Prostate gland (tissue), 2 donors: ENCODE results near the gene TRIM10. TPM values are rescaled to one million over a fixed set of nuclear protein-coding genes. Genes with fewer than 3 reads are reported as not detected.

Source experiments
- DNase-seq: peaks from one replicate; pipeline ENCODE4 v3.0.0-alpha.2; 2019; ENCODE audit warnings: low spot score
- H3K27ac ChIP-seq, 2 donors: fragments of 200-600 bp; sonication (generic); 2 replicates each; pipeline ENCODE4 v1.5.1; 2017 to 2019
- H3K27me3 ChIP-seq: fragments of 200-600 bp; sonication (generic); replicated peaks from 2 replicates; pipeline ENCODE4 v1.5.1; 2019; ENCODE audit not compliant: insufficient read depth
- H3K36me3 ChIP-seq, 2 donors: fragments of 200-600 bp; sonication (generic); 1 replicate in 1 of 2; 2 replicates in 1 of 2; pipeline versions ENCODE4 v1.5.1 to v1.8.1; 2017 to 2019
- H3K4me1 ChIP-seq: fragments of 200-600 bp; sonication (generic); replicated peaks from 2 replicates; pipeline ENCODE4 v1.5.1; 2019
- H3K4me3 ChIP-seq, 2 donors: fragments of 200-600 bp; sonication (generic); 2 replicates each; pipeline ENCODE4 v1.5.1; 2017 to 2019
- H3K9me3 ChIP-seq: fragments of 200-600 bp; sonication (generic); 2 replicates; pipeline ENCODE4 v1.5.1; 2017
- POLR2A ChIP-seq: fragments of 450-650 bp; IDR thresholded peaks from one replicate; pipeline ENCODE4 v1.6.1; 2016; ENCODE audit warnings: antibody characterized with exemption, mild to moderate bottlenecking
- POLR2AphosphoS5 ChIP-seq: sonication (generic); formaldehyde crosslinking; IDR thresholded peaks from one replicate; pipeline ENCODE4 v1.6.1; 2017; ENCODE audit warnings: antibody characterized with exemption
- WGBS: methylation state at CpG from one replicate; pipeline ENCODE4 v1.1.5; 2018; 5-methylcytosine and 5-hydroxymethylcytosine counted together
- intact Hi-C: fragments of 100-400 bp; cut with DNase I; formaldehyde crosslinking; loops from one replicate; pipeline ENCODE4 v1.14.2; 2022
- total RNA-seq, 2 donors: library from RNA; depleted of rRNA; stranded (reverse); fragments of >200 nt; gene quantifications; one replicate each; pipeline ENCODE4 v1.1.0, GENCODE V29; 2016
- TF ChIP-seq, protein P1 (sequence below), 4 experiments: fragments of 200-600 bp in 2 of 4; fragments of 450-650 bp in 2 of 4; sonication (generic) in 2 of 4; IDR thresholded peaks; 1 replicate in 3 of 4; 2 replicates in 1 of 4; pipeline ENCODE4 v1.5.1; 2016 to 2019; ENCODE audit warnings: antibody characterized with exemption in 4 of 4, mild to moderate bottlenecking in 2 of 4, moderate library complexity in 2 of 4

Gene TRIM10
- total RNA-seq, 2 donors from 2014 or later, result not detected

DNA sequence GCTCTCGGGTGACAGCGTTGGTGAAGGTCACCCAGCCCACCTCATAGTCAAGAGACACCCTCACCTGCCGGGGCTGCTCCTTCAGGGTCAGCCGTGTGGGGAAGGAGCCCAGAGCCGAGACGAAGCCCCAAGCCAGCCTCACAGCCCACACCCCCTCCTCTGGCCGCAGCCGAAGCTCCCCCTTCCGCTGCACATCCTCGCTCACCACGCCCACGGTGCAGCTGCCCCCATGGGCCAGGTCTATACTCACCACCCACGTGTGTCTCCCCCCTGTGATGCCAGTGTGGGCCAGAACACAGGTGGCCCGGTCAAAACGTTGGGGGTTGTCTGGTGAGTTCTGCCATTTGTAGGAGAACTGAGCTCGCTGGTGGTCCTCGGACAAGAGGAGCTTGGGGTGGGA lies 7.0 kb downstream of the TRIM10 start:
- Histone ChIP-seq H3K9me3 (no peaks in the 10 kb centered on the region), H3K4me3 (no peak overlapping the region), H3K4me1 (no peaks in the 10 kb centered on the region), H3K27ac (no peak overlapping the region), H3K27me3 (no peaks in the 10 kb centered on the region), H3K36me3 (no peaks in the 10 kb centered on the region)
- intact Hi-C loops, result no loop called here
- DNase-seq, result no peak
- 81% methylated on average over 17 of the region's 17 CpGs for WGBS
- TF ChIP-seq, protein P1, sequence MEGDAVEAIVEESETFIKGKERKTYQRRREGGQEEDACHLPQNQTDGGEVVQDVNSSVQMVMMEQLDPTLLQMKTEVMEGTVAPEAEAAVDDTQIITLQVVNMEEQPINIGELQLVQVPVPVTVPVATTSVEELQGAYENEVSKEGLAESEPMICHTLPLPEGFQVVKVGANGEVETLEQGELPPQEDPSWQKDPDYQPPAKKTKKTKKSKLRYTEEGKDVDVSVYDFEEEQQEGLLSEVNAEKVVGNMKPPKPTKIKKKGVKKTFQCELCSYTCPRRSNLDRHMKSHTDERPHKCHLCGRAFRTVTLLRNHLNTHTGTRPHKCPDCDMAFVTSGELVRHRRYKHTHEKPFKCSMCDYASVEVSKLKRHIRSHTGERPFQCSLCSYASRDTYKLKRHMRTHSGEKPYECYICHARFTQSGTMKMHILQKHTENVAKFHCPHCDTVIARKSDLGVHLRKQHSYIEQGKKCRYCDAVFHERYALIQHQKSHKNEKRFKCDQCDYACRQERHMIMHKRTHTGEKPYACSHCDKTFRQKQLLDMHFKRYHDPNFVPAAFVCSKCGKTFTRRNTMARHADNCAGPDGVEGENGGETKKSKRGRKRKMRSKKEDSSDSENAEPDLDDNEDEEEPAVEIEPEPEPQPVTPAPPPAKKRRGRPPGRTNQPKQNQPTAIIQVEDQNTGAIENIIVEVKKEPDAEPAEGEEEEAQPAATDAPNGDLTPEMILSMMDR (IDR thresholded peaks at IDR 0.05), result no peak
- TF ChIP-seq POLR2AphosphoS5, result no peak
- no peak for TF ChIP-seq POLR2A

DNA sequence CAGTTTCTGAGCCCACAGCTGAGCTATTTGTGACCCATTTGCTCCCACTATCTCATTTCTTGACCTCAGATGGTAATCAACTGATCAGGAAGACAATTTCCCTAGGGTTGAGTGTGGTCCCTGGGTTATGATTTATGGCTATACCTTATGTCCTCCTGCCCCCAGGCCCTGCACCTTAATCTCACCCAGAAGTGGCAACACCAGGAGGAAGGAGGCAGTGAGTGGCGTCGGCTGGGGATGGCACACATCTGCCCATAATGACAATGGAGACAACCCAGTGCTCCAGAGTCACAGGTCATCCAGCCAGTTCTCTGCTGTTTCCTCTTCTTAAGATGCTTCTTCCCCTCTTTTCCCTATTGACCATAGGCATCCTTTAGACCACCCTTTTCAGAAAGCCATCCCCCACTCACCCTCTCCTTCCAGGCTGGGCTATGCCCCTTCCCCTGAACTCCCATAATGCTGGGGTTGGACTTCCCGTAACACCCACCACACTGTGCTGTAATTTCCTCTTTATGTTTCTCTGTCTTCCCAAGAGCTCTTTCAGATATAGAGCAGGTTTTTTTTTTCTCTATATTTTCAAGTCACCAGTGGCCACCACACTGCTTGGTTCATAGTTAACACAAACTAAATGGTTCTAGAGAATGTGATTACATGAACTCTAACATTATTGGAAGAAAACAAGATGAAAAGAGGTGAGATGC lies 8.0 kb downstream of the TRIM10 start:
- Histone ChIP-seq H3K4me3 (no peak overlapping the region), H3K36me3 (no peaks in the 10 kb centered on the region), H3K4me1 (no peaks in the 10 kb centered on the region), H3K27ac (no peak overlapping the region), H3K9me3 (no peaks in the 10 kb centered on the region), H3K27me3 (no peaks in the 10 kb centered on the region)
- intact Hi-C loops, result no loop called here
- TF ChIP-seq, protein P1 (IDR thresholded peaks at IDR 0.05), result no peak
- no peak for TF ChIP-seq POLR2A
- no peak for DNase-seq
- 94% methylated on average over 3 of the region's 3 CpGs for WGBS

DNA sequence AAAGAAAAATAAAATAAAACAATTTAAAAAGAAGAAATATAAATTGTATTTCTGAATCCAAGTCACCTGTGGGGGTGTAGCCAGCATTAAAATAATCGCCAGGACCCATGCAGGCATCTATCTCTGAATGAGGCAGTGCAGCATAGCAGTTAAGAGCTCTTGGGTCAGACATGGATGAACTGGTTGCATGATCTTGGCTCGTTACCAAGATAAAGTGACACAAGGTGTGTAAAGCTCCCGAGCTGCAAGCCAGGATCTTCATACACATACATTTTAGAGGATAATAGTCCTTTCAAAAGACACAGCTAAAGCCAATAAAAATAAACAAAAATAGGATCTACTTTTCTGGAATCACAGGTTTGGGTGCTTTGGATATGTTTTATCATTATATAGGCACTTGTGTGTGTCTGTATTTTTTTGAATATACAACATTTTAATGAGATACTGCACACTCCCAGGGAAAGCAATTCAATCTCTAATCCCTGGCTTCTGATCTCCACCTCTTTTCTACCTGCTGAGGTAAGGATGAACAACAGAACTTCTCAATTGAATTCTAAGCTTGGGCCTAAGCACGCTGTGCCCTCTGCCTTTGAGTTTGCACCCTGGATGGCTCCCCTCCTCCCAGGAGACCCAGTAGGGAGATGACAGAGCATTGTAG lies 8.9 kb downstream of the TRIM10 start:
- H3K4me3 ChIP-seq, result no peak overlapping the region
- H3K4me1 ChIP-seq, result no peaks in the 10 kb centered on the region
- H3K9me3 ChIP-seq, result no peaks in the 10 kb centered on the region
- H3K36me3 ChIP-seq, result no peaks in the 10 kb centered on the region
- intact Hi-C loops, result no loop called here
- 61% methylated on average over 4 of the region's 4 CpGs for WGBS
- no peak for DNase-seq
- H3K27ac ChIP-seq, result no peak overlapping the region
- TF ChIP-seq POLR2A (no peak), POLR2AphosphoS5 (no peak)
- TF ChIP-seq, protein P1 (IDR thresholded peaks at IDR 0.05), result no peak
- H3K27me3 ChIP-seq, result no peaks in the 10 kb centered on the region

DNA sequence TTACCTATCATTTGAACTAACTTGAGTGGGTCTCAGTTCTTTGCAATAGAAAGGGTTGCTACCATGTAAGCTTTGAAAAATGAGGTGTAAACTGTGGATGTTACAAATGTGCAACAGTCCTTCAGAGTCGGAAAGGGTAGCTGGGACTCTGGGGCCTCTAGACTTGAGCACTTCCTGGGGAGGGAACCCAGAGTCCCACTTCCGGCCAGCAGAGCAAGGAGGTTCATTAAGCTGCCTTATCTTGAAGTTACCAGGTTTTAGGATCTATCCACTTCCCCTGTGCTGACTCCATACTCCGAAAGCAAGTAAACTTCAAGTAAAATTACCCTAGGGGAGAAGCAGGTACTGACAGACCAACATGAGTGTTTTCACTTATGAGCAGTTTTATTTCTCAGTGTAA lies 9.4 kb downstream of the TRIM10 start:
- no peak for TF ChIP-seq POLR2AphosphoS5
- TF ChIP-seq, protein P1 (IDR thresholded peaks at IDR 0.05), result no peak
- no peak for TF ChIP-seq POLR2A
- intact Hi-C loops, result no loop called here
- Histone ChIP-seq H3K27me3 (no peaks in the 10 kb centered on the region), H3K27ac (no peak overlapping the region), H3K9me3 (no peaks in the 10 kb centered on the region), H3K4me1 (no peaks in the 10 kb centered on the region), H3K4me3 (no peak overlapping the region), H3K36me3 (no peaks in the 10 kb centered on the region)
- DNase-seq, result no peak
- WGBS, result 82% methylated on average over 3 of the region's 3 CpGs
